SK-MEL-5 (cell line): ENCODE measurements around the gene BRSK1. TPM values are rescaled to one million over a fixed set of nuclear protein-coding genes. Genes with fewer than 3 reads are reported as not detected.
A peak's percentile ranks its signal among the peaks of the same experiment; 100 is the strongest.

Source experiments
- DNase-seq: peaks from one replicate; pipeline ENCODE4 v3.0.0-alpha.2; 2016; ENCODE audit warnings: low read depth, low spot score
- in situ Hi-C: cut with HindIII; loops from 2 replicates; pipeline ENCODE4 v1.10.0; 2016; ENCODE audit warnings: low sequenced_read_pairs, high pct_unique_total_duplicates, low pct_unique_long_range_greater_than_20kb
- small RNA-seq, 2 experiments: library from RNA; depleted of rRNA; stranded (forward); fragments of <200 nt; gene quantifications; one replicate each; pipeline ENCODE3, GENCODE V24; 2014
- total RNA-seq: library from RNA; depleted of rRNA; stranded (reverse); fragments of >200 nt; shearing (Covaris generic); gene quantifications from 2 replicates; pipeline ENCODE4 v1.2.3, GENCODE V29; 2014; rRNA removed

BRSK1 gene
- total RNA-seq, 1 experiment from 2014 or later: 3.5 TPM

- in situ Hi-C loops: no loop called here
- peak; percentile 58 for DNase-seq
Measured at GRCh38 chr19:55353803-55354697, 70.3 kb downstream of the BRSK1 start.

DNA sequence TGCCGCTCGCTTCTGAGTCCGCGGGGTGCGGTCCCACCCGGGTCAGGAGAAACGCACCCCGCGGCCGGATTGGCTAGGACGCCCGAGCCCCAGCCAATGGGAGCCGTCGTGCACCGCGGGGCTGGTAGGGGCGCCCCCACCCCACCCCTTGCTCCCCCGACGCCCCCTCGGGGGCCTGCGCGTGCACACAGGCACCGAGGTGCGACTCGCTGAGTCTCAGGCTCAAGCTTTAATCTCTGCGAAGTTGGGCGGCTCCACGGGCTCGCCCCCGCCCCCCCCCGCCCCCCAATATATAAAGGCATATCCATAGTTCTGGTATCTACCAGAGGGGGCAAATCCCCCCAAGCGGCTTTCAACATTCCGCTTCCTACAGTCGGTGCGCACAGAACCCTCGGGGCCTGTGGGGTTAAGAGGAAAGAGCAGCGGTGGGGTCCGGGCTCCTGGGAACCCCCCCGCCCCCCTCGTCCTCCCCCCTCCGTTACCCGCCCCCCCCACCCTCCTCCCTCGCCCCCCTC lies 71.0 kb downstream of the BRSK1 start, which contains the start of gene COX6B2:
Gene COX6B2, minus strand, starts transcription at position 22 of the 515 bp plus-strand sequence. CDS start 198 bp downstream, outside the sequence.
- in situ Hi-C loops: no loop called here
- no peak for DNase-seq

- no peak for DNase-seq
- in situ Hi-C loops: no loop called here
Measured at GRCh38 chr19:55355213-55355821, 71.5 kb downstream of the BRSK1 start.

- no peak for DNase-seq
- in situ Hi-C loops: no loop called here
Measured at GRCh38 chr19:55358493-55358892, 74.7 kb downstream of the BRSK1 start.

DNA sequence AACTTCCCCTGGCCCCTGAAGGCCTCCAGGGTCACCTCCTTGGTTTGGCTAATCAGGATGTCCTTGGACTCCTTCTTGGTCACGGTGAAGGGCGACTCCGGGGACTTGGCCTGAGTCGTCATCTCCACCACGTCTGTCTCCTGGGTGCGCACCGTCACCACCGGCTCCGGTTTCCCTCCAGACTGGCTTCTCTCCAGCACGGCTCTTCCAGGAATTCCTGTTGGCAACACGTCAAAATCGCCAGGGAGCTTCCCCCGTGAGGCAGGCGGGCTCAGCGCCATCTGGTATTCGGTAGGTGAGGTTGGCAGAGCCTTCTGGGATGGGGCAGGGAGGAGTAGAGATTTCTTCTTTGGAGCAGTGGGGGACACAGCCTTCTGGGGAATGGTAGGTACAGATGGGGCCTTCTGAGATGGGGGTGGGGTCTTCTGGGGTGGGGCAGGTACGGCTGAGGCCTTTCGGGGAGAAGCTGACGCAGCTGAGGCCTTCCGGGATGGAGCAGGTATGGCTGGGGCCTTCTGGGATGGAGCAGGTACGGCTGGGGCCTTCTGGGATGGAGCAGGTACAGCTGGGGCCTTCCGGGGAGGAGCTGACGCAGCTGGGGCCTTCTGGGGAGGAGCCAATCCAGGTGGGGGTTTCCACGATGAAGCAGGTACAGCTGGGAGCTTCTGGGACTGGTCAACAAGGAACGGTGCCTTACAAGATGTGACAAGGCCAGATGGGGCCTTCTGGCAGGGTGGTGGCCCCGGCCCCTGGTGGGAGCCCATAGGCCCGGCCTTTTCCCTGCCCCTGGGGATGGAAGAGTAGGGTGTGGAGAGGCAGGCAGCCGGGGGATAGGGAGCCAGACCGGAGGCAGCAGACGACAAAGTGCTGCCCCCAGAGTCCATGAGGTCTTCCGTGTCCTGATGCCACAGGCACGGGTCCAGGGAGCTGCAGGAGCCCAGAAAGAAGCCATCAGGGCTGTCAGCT lies 75.4 kb downstream of the BRSK1 start:
- in situ Hi-C loops: no loop called here

GRCh38 chr19:55360902-55361301 lies 77.1 kb downstream of the BRSK1 start:
- in situ Hi-C loops: no loop called here
- no peak for DNase-seq

More for the DNA sequence above, 75.4 kb downstream of the BRSK1 start:
- no peak for DNase-seq

Small RNA genes lying within 50 kb of the gene (small RNA-seq; reads per million reads assigned to genes)
- gene MIR6802: 0 reads per million in 2 experiments
- gene MIR6803: 0 reads per million in 2 experiments

Other genes with a start within 250 kb of the BRSK1 start
- not detected in 2 replicates for gene GP6, start 245.7 kb upstream of the BRSK1 start, total RNA-seq
- gene RDH13, start 220.8 kb upstream of the BRSK1 start, total RNA-seq: 18.1 and 20.7 TPM in 2 replicates
- gene EPS8L1, start 208.1 kb upstream of the BRSK1 start, total RNA-seq: 8.1 and 8.7 TPM in 2 replicates
- gene PPP1R12C, start 166.4 kb upstream of the BRSK1 start, total RNA-seq: 30.0 and 35.1 TPM in 2 replicates
- gene TNNT1, start 134.8 kb upstream of the BRSK1 start, total RNA-seq: 53.1 and 53.4 TPM in 2 replicates
- 1.6 and 2.3 TPM in 2 replicates for gene TNNI3, start 126.3 kb upstream of the BRSK1 start, total RNA-seq
- 2.8 and 3.2 TPM in 2 replicates for gene DNAAF3, start 117.4 kb upstream of the BRSK1 start, total RNA-seq
- 0.37 and 1.1 TPM in 2 replicates for gene SYT5, start 103.7 kb upstream of the BRSK1 start, total RNA-seq
- gene PTPRH, start 74.5 kb upstream of the BRSK1 start, total RNA-seq: 29.8 and 38.1 TPM in 2 replicates
- 0.21 and 0.55 TPM in 2 replicates for gene TMEM86B, start 55.2 kb upstream of the BRSK1 start, total RNA-seq
- gene PPP6R1, start 25.0 kb upstream of the BRSK1 start, total RNA-seq: 33.7 and 44.3 TPM in 2 replicates
- gene HSPBP1, start 3.9 kb upstream of the BRSK1 start, total RNA-seq: 33.7 and 39.7 TPM in 2 replicates
- not detected in 2 replicates for gene TMEM150B, start 41.3 kb downstream of the BRSK1 start, total RNA-seq
- gene KMT5C, start 55.9 kb downstream of the BRSK1 start, total RNA-seq: 5.2 and 7.5 TPM in 2 replicates
- 0.16 and 0.42 TPM in 2 replicates for gene COX6B2, start 70.7 kb downstream of the BRSK1 start, total RNA-seq
- not detected in 2 replicates for gene GARIN5B, start 79.3 kb downstream of the BRSK1 start, total RNA-seq
- gene IL11, start 86.5 kb downstream of the BRSK1 start, total RNA-seq: not detected in 2 replicates
- not detected in 2 replicates for gene TMEM190, start 92.8 kb downstream of the BRSK1 start, total RNA-seq
- gene TMEM238, start 100.3 kb downstream of the BRSK1 start, total RNA-seq: 0.51 TPM in 1 of 2 replicates, not detected in the other
- 394 and 461 TPM in 2 replicates for gene RPL28, start 101.9 kb downstream of the BRSK1 start, total RNA-seq
- 269 and 276 TPM in 2 replicates for gene UBE2S, start 123.8 kb downstream of the BRSK1 start, total RNA-seq
- gene SHISA7, start 159.3 kb downstream of the BRSK1 start, total RNA-seq: not detected in 2 replicates
- gene ISOC2, start 177.6 kb downstream of the BRSK1 start, total RNA-seq: 79.2 and 90.6 TPM in 2 replicates
- not detected in 2 replicates for gene C19orf85, start 180.8 kb downstream of the BRSK1 start, total RNA-seq
- gene ZNF628, start 192.6 kb downstream of the BRSK1 start, total RNA-seq: 0.71 and 3.1 TPM in 2 replicates
- gene NAT14, start 201.2 kb downstream of the BRSK1 start, total RNA-seq: 11.8 TPM in 2 replicates
- 0.05 TPM in 1 of 2 replicates, not detected in the other for gene SSC5D, start 204.4 kb downstream of the BRSK1 start, total RNA-seq